Panc1 (cell line): ENCODE measurements around the gene COQ10A.

Experiments used
- CTCF ChIP-seq: fragments of 450-650 bp; IDR thresholded peaks from 2 replicates; pipeline ENCODE4 v1.5.1; 2017; ENCODE audit warnings: mild to moderate bottlenecking
- POLR2AphosphoS5 ChIP-seq: IDR thresholded peaks from 2 replicates; pipeline ENCODE4 v1.6.1; 2012; ENCODE audit warnings: mild to moderate bottlenecking, low read depth, low read length, moderate library complexity
- REST ChIP-seq, 2 experiments: IDR thresholded peaks; 2 replicates each; pipeline ENCODE4 v1.6.1; 2011 to 2012; ENCODE audit warnings: low read depth in 2 of 2, control low read depth in 1 of 2, low read length in 1 of 2, mild to moderate bottlenecking in 1 of 2, moderate library complexity in 1 of 2; ENCODE audit not compliant: insufficient read depth in 1 of 2
- SIN3A ChIP-seq: IDR thresholded peaks from 2 replicates; pipeline ENCODE4 v1.6.1; 2012; ENCODE audit warnings: low read depth, mild to moderate bottlenecking, low read length, moderate library complexity, borderline replicate concordance; ENCODE audit not compliant: insufficient read depth
- TCF7L2 ChIP-seq: IDR thresholded peaks from 2 replicates; pipeline ENCODE4 v1.6.1; 2011; ENCODE audit warnings: mild to moderate bottlenecking, low read depth, low read length, inconsistent platforms

- TF ChIP-seq CTCF: no peak
- no peak for TF ChIP-seq POLR2AphosphoS5
- no peak for TF ChIP-seq SIN3A
- no peak for TF ChIP-seq REST (IDR thresholded peaks at IDR 0.05; ENCODE audit: insufficient read depth in 1 of 2, low read depth in 2 of 2, low read length in 1 of 2)
- no peak for TF ChIP-seq TCF7L2
These were observed 38.3 kb downstream of the COQ10A start for GRCh38 chr12:56304872-56305590.
